C4-2B (cell line): ENCODE results near the gene PPP1R15B.

ENCODE experiments used
- ZFX ChIP-seq: fragments of 450-650 bp; IDR thresholded peaks from 2 replicates; pipeline ENCODE4 v1.6.1; 2017
- TF ChIP-seq, protein P1 (sequence below): fragments of 450-650 bp; conservative IDR thresholded peaks from 2 replicates; pipeline ENCODE4 v1.5.1; 2017; ENCODE audit warnings: mild to moderate bottlenecking

DNA sequence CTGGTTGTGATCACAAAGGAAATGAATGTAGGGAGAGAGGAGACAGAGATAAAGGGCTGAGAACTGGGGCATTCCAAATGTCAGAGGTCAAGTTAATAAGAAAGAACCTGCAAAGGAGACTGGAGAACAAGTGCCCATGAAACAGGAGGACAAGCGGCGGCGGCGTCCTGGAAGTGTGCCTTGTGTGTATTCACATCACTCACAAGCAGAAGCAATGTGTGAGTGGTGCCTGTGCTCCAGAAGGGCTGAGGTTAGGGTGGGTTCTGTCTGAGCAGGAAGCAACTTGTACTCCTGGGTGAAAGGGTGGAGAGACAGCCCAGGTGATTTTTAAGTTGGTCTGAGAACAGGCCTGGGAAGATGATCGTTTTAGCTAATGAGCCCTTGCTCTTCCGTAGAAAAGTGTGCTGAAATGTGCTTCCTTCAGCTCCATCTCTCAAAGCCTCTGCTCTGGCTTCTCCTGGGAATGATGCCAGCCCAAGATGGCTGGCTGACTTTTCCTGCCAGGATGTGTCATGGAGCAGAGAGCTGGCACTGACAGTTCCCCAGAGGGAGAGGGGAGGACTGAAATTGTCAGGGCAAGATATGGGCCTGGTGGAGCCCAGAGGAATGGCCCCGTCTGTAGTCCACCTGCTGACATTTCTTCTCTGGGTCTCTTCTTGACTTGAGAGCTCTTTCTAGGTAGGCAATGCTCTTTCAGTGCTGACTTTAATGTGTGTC, 26.8 kb downstream of the PPP1R15B start:
- TF ChIP-seq, protein P1, sequence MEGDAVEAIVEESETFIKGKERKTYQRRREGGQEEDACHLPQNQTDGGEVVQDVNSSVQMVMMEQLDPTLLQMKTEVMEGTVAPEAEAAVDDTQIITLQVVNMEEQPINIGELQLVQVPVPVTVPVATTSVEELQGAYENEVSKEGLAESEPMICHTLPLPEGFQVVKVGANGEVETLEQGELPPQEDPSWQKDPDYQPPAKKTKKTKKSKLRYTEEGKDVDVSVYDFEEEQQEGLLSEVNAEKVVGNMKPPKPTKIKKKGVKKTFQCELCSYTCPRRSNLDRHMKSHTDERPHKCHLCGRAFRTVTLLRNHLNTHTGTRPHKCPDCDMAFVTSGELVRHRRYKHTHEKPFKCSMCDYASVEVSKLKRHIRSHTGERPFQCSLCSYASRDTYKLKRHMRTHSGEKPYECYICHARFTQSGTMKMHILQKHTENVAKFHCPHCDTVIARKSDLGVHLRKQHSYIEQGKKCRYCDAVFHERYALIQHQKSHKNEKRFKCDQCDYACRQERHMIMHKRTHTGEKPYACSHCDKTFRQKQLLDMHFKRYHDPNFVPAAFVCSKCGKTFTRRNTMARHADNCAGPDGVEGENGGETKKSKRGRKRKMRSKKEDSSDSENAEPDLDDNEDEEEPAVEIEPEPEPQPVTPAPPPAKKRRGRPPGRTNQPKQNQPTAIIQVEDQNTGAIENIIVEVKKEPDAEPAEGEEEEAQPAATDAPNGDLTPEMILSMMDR, result no peak
- no peak for TF ChIP-seq ZFX
